Activated CD8-positive, alpha-beta memory T cell treated with anti-CD3 and anti-CD28 coated beads, Interleukin-2, amount 10 ng/mL, durations not matched to agents 7 days and 5 days (primary cell): ENCODE data around the gene KRTAP10-2. TPM values are rescaled to one million over a fixed set of nuclear protein-coding genes. Genes with fewer than 3 reads are reported as not detected.

Experiments
- ATAC-seq: fragments of 150-1000 bp; cut with Tn5 transposase; one replicate; pipeline ENCODE4 v1.10.0; 2021; ENCODE audit warnings: moderate library complexity
- CTCF ChIA-PET: fragments of 350-600 bp; sonication (Branson Sonifier 250); formaldehyde crosslinking; loops from one replicate; lab custom pipeline; 2021; ENCODE audit warnings: antibody characterized with exemption; lab: Charles Lee
- DNase-seq: peaks from one replicate; pipeline ENCODE4 v3.0.0-alpha.2; 2020
- H3K27ac Mint-ChIP-seq: one replicate; pipeline ENCODE4 v1.8.0; 2021; ENCODE audit warnings: mild to moderate bottlenecking, mixed read lengths
- H3K27me3 Mint-ChIP-seq: one replicate; pipeline ENCODE4 v1.8.0; 2021; ENCODE audit warnings: mixed read lengths
- H3K36me3 Mint-ChIP-seq: one replicate; pipeline ENCODE4 v1.8.0; 2021; ENCODE audit warnings: mild to moderate bottlenecking, mixed read lengths
- H3K4me1 Mint-ChIP-seq: one replicate; pipeline ENCODE4 v1.8.0; 2021; ENCODE audit warnings: mixed read lengths
- H3K4me3 Mint-ChIP-seq: one replicate; pipeline ENCODE4 v1.8.0; 2021; ENCODE audit warnings: mild to moderate bottlenecking, moderate library complexity, mixed read lengths
- H3K9me3 Mint-ChIP-seq: one replicate; pipeline ENCODE4 v1.8.0; 2022; ENCODE audit warnings: low read depth, mixed read lengths
- total RNA-seq, 2 experiments: library from RNA; stranded (reverse); gene quantifications; one replicate each; pipeline ENCODE4 v1.2.3, GENCODE V29; 2021

Gene KRTAP10-2
- total RNA-seq, 2 experiments from 2014 or later, result not detected

DNA sequence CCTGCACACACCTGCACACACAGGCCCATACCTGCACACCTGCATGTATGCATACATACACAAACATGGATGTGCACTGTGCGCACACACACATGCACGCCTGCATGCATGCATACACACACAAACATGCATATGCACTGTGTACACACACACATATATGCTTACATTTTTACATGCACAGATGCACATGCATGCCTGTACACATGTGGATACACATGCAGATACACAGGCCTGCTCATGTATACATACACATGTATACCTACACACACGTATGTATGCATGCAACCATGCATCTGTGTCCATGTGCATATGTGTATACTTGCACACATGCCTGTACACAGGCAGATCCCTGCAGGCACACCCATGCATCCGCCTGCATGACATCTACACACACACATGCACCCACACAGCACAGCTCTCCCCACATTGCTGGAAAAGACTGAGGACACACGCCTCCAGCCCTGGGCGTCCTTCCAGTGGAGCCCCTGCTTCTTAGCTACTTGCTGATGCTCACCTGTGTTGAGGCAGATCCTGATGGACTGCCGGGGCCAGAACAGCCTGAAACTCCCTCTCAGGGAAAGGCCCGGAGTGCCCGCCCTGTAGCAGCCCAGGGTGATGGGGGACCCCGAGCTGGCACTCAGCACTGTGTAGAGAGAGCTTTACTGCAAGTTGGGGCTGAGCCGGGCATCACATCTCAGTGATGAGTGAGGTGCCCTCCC is 39.9 kb downstream of the KRTAP10-2 start:
- Mint-ChIP-seq H3K27me3 (no peaks in the 10 kb centered on the region), H3K4me3 (no peak overlapping the region)
- CTCF ChIA-PET, result interaction anchor here (0.7 to 8.3 kb wide), 30 partner anchors 8 to 373 kb away, joined by 3 to 99 read pairs (median 4); partner anchors contain the start of gene UBE2G2

DNA sequence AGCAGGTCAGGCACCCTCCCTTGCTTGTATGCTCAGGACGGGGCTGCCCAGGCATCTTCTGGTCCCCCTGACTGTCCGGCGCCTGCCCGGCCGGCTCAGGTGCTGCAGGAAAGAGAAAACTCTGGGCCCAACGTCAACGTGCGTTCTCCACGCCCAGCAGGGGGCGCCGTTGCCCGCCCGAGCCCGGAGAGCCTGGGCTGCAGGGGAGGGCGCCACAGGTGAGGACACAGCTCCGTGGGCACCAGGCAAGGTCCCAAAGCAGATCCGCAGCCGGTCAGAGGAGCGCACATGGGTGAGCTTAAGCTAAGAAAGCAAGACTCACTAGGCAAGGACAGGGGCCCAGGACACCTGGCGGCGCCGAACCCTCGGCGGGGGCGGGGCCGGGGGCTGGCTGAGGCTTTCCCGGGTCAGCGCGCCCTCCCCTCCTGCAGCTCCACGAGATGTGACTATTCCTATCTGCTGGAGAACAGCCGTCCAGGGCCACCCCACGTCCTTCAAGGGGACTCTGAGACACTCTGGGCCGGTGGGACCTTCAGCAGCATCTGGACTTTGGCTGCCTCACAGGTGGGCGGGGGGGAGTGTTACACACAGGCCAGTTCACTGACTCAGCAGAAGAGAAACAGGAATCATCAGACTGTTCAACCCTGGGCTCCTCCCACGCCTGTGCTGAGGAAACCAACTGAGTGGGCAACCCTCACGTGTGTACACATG is 40.6 kb downstream of the KRTAP10-2 start:
- CTCF ChIA-PET, result interaction anchor here (0.6 to 8.3 kb wide), 38 partner anchors 9 to 373 kb away, joined by 3 to 99 read pairs (median 4); partner anchors contain the start of gene UBE2G2
- Mint-ChIP-seq H3K4me3 (no peak overlapping the region), H3K9me3 (no peaks in the 10 kb centered on the region), H3K27me3 (no peaks in the 10 kb centered on the region), H3K4me1 (peaks cover 9% of the 10 kb centered on the region), H3K36me3 (no peaks in the 10 kb centered on the region), H3K27ac (no peak overlapping the region)
- peak; percentile 89 for ATAC-seq
- peak; percentile 80 for DNase-seq

More for the DNA sequence above, 39.9 kb downstream of the KRTAP10-2 start:
- Mint-ChIP-seq H3K4me1 (peaks cover 9% of the 10 kb centered on the region), H3K9me3 (no peaks in the 10 kb centered on the region), H3K36me3 (no peaks in the 10 kb centered on the region), H3K27ac (no peak overlapping the region)
- ATAC-seq, result no peak
- no peak for DNase-seq

DNA sequence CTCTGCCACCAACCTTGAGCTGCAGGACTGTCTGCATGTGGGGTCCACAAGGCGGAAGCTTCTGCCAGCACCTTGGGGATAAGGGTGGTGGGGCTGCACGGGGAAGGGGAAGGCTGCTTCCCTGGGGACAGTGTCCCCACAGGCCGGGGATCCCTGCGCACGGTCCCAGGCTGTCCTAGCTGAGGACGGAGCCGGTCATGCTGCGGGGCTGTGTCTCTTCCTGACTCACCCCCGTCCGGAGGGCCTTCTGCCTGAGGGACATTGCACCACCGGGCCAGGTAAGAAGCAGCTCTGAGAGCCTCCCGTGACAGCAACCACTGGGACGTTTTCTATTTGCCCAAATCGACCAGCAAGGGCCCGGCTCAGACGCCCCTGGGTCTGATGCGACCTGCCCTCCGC is 41.2 kb downstream of the KRTAP10-2 start:
- Mint-ChIP-seq H3K4me1 (peaks cover 9% of the 10 kb centered on the region), H3K27ac (no peak overlapping the region), H3K27me3 (no peaks in the 10 kb centered on the region), H3K4me3 (no peak overlapping the region), H3K9me3 (no peaks in the 10 kb centered on the region), H3K36me3 (no peaks in the 10 kb centered on the region)
- CTCF ChIA-PET, result interaction anchor here (0.6 to 8.3 kb wide), 34 partner anchors 9 to 374 kb away, joined by 3 to 99 read pairs (median 4); partner anchors contain the start of gene UBE2G2
- no peak for ATAC-seq
- DNase-seq, result no peak

DNA sequence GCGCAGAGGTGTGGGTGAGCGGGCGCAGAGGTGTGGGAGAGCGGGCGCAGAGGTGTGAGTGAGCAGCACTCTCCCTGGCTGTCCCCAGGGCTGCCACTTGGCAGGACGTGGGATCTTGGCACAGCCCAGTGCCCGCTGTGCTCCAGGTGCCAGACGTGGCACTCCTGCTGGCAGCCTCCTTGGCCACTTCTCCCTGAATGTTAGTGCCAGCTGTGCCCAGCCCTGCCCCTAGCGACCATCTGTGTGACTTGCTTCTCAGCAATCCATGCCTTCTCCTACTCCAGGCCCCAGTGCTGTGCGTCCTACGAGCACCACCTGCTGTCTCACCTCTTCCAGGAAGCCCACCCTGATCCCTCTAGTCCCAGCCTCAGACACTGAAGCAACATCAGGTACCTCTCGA is 41.8 kb downstream of the KRTAP10-2 start:
- DNase-seq (no peak), ATAC-seq (no peak)
- peaks cover 9% of the 10 kb centered on the region for H3K4me1 Mint-ChIP-seq

DNA sequence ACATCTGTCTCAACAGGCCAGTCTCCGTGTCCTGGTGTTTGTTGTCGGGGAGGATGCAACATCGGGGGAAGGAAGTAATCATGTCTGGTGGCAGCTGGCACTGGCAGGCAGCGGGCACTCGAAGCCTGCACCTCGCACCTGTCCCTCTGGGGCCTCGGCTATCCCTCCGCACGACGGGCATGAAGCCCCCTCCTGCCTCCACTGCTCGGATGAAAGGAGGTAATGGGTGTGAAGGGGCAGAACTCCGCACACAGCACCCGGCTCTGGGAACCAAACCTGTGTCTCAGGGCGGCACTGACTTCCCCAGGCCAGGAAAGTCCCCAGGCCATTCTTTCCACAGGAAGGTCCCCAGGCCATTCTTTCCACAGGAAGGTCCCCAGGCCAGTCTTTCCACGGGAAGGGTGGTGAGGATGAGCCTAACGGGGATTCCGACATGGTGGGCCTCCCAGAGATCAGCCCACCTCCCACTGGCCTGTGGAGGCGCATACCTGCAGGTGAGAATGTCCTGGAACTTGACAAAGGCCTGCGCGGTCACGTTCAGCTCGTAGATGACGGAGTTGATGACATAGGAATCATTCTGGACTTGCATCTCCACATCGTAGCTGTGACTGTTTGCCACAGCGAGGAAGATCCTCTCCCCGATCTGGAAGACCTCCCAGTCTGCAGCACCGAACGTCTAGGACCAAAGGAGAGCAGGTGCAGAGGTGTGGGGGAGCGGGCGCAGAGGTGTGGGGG is 42.4 kb downstream of the KRTAP10-2 start:
- Mint-ChIP-seq H3K4me3 (no peak overlapping the region), H3K36me3 (no peaks in the 10 kb centered on the region), H3K27me3 (no peaks in the 10 kb centered on the region), H3K4me1 (peaks cover 14% of the 10 kb centered on the region), H3K9me3 (no peaks in the 10 kb centered on the region), H3K27ac (no peak overlapping the region)
- ATAC-seq, result no peak
- CTCF ChIA-PET, result interaction anchor here (3.6 to 8.3 kb wide), 2 partner anchors 233 to 285 kb away, joined by 47 to 99 read pairs; no protein-coding TSS in a partner anchor
- DNase-seq, result no peak

More for the DNA sequence above, 41.8 kb downstream of the KRTAP10-2 start:
- CTCF ChIA-PET, result interaction anchor here (0.9 to 8.3 kb wide), 19 partner anchors 12 to 291 kb away, joined by 3 to 99 read pairs (median 5); partner anchors contain the start of gene UBE2G2
- H3K4me3 Mint-ChIP-seq, result no peak overlapping the region
- H3K27me3 Mint-ChIP-seq, result no peaks in the 10 kb centered on the region
- H3K36me3 Mint-ChIP-seq, result no peaks in the 10 kb centered on the region
- H3K9me3 Mint-ChIP-seq, result no peaks in the 10 kb centered on the region
- H3K27ac Mint-ChIP-seq, result no peak overlapping the region

DNA sequence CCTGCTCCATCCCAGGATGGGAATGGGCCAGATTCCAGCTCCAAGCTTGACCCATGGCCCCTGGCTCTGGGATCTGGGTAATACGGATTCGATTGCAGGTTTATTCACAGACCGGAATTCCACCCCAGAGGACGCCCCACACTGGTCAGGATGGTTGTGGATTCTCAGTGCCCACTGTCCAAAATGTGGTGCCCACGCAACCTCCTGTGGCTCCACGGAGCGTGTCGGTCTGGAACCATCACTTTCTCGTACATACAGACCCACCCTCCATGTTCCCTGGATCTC is 42.9 kb downstream of the KRTAP10-2 start:
- Mint-ChIP-seq H3K4me1 (peaks cover 16% of the 10 kb centered on the region), H3K36me3 (no peaks in the 10 kb centered on the region), H3K27ac (no peak overlapping the region), H3K9me3 (no peaks in the 10 kb centered on the region), H3K27me3 (no peaks in the 10 kb centered on the region), H3K4me3 (no peak overlapping the region)
- no peak for ATAC-seq
- CTCF ChIA-PET, result interaction anchor here (1.2 to 8.3 kb wide), 2 partner anchors 210 to 285 kb away, joined by 3 to 99 read pairs; no protein-coding TSS in a partner anchor
- no peak for DNase-seq

DNA sequence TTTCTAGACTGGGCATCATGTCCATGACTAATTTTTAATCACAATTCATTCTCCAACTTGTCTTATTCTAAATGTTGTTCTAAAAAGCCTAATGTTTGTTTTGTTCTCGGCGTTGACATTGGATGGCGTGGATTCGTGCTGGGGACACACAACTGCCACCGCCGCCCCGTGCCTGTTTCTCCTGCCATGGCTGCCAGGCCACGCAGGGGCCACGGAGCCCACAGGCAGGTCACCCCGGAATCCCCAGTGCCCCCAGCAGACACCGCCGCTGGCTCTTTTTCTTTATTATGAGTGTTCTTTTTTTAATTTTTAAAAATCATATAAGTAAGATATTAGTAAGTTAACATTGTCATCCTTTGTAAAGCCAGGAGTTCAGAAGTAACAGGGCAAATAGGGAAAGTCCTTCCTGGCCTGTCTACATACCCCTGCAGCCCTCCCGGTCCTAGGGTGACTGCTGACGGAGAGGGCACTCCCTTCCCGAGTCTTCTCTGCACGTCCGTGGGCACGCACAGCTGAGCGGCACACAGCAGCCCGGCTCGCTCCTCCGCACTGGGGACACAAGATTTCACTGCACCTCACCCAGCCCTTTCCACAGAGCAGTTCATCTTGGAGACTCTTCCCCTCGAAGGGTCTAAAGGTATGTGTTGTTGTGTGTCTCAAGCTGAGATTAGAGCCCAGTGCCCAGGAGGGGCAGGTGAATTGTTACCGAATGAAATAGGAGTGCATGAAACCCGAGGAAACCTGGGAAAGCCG is 43.5 kb downstream of the KRTAP10-2 start:
- CTCF ChIA-PET, result interaction anchor here (1.2 to 8.3 kb wide), 2 partner anchors 211 to 286 kb away, joined by 3 to 99 read pairs; no protein-coding TSS in a partner anchor
- Mint-ChIP-seq H3K27ac (no peak overlapping the region), H3K27me3 (no peaks in the 10 kb centered on the region), H3K9me3 (no peaks in the 10 kb centered on the region), H3K4me1 (peaks cover 16% of the 10 kb centered on the region), H3K36me3 (no peaks in the 10 kb centered on the region), H3K4me3 (no peak overlapping the region)
- ATAC-seq (no peak), DNase-seq (no peak)

DNA sequence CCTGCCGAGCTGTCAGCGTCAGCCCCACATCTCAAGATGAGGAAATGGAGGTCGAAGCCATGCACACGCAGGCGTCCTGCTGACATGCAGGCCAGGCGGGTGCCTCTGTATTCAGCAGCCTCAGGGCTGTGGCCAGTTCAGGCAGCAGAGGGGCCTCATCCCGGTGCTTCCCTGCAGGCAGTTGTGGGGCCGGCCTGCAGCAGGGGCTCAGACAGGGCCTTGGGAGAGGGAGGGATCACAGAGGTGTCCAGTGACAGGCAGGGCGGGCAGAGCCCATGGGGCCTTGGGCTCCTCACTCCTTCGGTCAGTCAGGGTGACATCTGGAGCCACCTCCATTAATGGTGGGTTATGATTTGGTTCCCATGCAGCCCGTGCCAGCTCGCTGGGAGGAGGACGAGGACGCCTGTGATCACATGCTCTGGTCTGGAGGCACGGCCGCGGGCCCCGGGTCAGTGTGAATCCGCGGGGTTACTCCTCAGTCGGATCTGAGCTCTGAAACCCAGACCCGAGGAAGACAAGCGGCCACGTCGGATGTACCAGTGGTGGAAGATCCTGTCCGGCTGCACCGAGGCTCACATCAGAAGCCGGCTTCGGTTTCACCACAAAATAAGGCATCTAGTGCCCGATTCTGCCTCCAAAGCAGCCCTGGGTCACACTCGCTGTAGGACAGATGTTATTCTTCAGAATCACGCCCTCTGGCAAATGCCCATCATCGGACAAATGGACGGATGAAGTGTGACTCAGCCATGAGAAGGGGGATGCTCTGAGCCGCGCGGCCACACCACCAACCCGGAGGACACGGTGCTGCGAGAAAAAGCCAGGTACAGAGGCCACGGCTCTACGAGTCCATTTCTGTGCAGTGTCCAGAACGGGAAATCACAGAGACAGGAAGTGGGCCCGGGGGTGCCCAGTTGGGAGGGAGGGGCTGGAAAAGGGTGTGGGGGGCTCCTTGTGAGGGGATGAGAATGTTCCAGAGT is 44.7 kb downstream of the KRTAP10-2 start:
- Mint-ChIP-seq H3K36me3 (no peaks in the 10 kb centered on the region), H3K27me3 (no peaks in the 10 kb centered on the region), H3K9me3 (no peaks in the 10 kb centered on the region), H3K4me3 (no peak overlapping the region), H3K27ac (no peak overlapping the region), H3K4me1 (peaks cover 16% of the 10 kb centered on the region)
- ATAC-seq (no peak), DNase-seq (no peak)
- CTCF ChIA-PET, result interaction anchor here (0.8 to 3.0 kb wide), 2 partner anchors 236 to 287 kb away, joined by 3 to 20 read pairs; no protein-coding TSS in a partner anchor

DNA sequence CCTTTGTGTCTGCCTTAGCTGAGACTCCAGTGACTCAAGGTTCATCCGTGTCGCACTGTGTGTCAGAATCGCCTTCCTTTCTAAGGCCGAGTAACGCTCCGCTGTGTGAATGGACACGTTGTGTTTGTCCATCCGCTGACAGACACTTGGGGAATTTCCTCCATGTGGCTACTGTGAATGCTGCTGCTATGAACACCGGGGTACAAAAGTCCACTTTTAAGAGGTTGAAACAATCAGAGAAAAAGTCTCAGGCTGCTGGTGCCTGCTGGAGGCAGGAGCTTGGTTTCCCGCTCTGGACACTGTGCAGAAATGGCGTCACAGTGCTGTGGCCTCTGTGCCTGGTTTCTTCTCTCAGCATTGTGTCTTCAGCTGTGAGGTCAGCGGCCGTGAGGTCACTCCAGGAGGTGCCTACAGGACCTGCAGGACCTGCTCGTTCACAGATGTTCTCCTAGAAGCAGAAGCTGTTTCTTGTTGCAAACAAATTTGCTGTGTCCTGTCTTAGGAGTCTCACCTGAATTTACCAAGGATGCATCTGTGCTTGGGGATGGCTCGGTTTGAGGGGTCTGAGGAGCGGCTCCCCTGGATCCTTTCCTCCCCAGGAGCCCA is 45.5 kb downstream of the KRTAP10-2 start:
- CTCF ChIA-PET, result interaction anchor here (0.8 to 3.0 kb wide), 2 partner anchors 237 to 288 kb away, joined by 3 to 20 read pairs; no protein-coding TSS in a partner anchor
- Mint-ChIP-seq H3K4me1 (peaks cover 16% of the 10 kb centered on the region), H3K27me3 (no peaks in the 10 kb centered on the region), H3K9me3 (no peaks in the 10 kb centered on the region), H3K27ac (no peak overlapping the region), H3K36me3 (no peaks in the 10 kb centered on the region), H3K4me3 (no peak overlapping the region)
- DNase-seq (no peak), ATAC-seq (no peak)

DNA sequence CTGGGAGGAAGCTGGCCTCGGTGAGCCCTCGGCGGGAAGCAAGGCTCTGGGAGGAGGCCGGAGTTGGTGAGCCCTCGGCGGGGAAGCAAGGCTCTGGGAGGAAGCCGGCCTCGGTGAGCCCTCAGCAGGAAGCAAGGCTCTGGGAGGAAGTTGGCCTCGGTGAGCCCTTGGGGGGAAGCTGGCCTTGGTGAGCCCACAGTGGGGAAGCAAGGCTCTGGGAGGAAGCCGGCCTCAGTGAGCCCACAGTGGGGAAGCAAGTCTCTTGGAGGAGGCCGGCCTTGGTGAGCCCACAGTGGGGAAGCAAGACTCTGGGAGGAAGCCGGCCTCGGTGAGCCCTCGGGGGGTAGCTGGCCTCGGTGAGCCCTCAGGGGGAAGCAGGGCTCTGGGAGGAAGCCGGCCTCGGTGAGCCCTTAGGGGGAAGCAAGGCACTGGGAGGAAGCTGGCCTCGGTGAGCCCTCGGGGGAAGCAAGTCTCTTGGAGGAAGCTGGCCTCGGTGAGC is 47.4 kb downstream of the KRTAP10-2 start:
- no peak for DNase-seq
- H3K9me3 Mint-ChIP-seq, result no peaks in the 10 kb centered on the region
- CTCF ChIA-PET, result interaction anchor here (3.0 kb wide), 1 partner anchor 290 kb away, joined by 20 read pairs; no protein-coding TSS in a partner anchor

More for the DNA sequence above, 47.4 kb downstream of the KRTAP10-2 start:
- Mint-ChIP-seq H3K4me1 (peaks cover 14% of the 10 kb centered on the region), H3K4me3 (no peak overlapping the region), H3K27ac (no peak overlapping the region), H3K36me3 (no peaks in the 10 kb centered on the region), H3K27me3 (no peaks in the 10 kb centered on the region)
- ATAC-seq, result no peak
